GM18907 (cell line): Measurements from ENCODE around the gene STRN.
"Not testable (repeated sequence)": the region's sequence is repeated elsewhere in the genome, so short reads cannot be mapped to it uniquely, and the experiment has no call there.

Source experiments
- ATAC-seq: cut with Tn5 transposase; IDR thresholded peaks from one replicate; pipeline ENCODE4 v1.9.1; 2021; ENCODE audit warnings: mild to moderate bottlenecking, moderate library complexity; ENCODE audit not compliant: unreplicated experiment

The STRN gene

DNA sequence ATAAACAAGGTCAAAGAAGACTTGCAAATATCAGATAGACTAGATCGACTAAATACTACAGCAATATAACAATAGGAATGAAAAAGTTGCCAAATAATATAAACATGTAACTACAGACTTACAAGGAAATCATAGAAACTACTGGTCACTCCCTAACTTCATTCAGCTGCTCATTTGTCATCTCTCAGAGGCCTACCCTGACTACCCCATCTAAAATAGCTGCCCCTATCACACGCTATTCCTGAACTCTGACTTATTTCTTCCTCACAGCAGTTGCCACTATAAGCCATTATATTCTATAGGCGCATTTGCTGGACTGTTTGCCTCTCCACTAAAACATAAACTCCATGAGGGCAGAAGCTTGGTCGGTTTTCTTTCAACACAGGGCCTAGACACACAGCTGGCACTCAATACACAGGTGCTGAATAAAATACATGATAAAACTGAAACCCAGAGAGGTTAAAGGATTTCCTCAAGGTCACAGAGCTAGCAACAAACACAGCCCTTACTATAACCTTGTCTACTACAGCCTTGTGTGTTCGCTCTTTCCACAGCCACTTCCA is 1.8 kb downstream of the STRN start:
- ATAC-seq = no peak

DNA sequence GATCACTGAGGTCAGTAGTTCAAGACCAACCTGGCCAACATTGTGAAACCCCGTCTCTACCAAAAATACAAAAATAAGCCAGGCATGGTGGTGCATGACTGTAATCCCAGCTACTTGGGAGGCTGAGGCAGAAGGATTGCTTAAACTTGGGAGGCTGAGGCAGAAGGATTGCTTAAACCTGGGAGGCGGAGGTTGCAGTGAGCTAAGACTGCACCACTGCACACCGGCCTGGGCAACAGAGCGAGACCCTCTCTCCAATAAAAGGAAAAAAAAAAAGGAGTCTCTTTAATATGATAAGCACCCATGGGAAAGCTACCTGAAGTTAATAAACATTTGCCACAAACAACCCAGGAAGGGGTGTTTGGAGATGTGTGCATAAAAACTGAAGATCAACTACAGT is 2.6 kb downstream of the STRN start:
- no peak for ATAC-seq

DNA sequence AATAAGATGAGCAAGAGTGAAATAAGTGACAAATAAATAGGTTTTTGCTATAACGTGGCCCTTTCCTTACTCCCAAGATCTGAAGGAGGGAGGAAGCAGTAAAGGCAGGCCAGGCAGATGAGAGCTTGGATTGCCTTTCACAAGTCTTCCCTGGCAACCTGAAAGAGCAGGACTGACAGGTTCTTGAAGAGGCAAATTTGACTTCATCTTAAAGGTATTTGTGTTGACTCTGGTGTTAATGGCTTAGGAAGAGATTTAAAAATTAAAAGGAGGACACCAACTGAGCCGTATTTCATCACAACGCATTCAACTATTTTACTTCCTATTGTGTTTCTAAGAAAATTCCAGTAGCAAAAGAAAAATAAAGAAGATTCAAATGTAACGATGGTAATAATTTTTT is 3.2 kb downstream of the STRN start:
- ATAC-seq = no peak

DNA sequence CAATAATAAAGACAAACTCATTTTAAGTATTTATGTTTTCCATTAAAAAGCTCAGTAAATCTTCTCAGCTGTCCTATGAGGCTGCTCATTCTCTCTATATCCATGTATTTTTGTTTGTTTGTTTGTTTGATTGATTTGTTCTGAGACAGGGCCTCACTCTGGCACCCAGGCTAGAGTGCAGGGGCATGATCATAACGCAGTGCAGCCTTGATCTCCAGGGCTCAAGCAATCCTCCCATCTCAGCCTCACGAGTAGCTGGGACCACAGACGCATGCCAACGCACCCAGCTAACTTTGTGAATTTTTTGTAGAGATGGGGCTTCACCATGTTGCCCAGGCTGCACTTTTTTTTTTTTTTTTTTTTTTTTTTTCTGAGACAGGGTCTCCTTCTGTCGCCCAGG is 5.6 kb downstream of the STRN start:
- ATAC-seq = no peak

DNA sequence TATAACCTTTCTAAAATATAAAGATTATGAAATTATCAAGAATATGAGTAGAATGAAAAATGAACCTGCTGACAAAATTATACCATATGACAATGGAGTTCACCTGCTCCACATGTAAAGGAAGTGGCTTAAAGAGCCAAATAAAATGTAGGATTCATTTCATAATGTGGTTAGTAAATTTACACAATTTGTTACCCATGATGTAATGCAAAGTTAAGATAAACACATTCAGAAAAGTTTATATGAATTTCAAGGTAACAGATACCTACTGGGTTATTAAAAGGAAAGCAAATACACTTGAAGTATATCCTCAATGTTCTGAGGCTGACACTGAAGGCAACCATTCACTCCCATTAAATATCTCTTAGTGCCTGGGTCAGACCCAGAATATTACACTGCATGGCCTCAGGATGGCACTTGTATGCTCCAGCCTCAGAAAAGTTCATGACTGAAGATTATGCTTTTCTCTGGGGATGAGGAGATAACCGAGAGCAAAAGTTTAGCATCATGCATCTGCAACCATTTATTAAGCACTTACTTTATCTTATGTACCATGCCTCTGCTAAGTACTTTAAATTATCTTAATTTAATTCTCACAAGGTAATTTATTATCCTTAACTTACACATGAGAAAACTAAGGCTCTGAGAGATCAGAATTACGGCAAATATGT is 6.2 kb downstream of the STRN start:
- no peak for ATAC-seq

DNA sequence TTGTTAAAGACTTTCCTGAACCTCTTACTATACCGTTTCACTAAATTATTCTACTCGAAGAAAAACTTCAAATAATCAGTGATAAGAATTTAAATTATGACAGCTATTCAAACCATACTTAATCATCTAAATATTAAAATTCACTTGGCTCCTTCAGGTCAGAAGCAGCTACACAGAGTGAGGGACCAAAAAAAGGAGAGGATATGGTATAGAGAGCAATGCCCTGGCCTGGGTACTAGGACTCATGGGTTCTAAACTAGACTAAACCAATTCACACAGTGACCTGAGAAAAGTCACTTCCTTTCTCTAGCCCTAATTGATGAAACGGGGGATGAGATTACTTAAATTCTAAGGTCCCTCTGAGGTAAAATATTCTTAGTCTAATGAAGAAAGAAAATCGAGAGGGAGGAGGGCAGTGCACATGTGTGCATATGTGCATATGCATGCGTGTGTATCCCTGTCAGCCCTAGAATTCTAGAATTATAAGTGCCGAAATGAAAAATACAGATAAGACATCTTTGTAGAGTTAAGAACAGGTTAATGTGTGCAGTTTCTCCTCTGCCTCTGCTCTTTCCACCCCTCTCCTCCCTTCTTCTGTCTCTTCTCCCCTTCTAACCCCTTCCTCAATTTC is 11.2 kb downstream of the STRN start:
- ATAC-seq = no peak

DNA sequence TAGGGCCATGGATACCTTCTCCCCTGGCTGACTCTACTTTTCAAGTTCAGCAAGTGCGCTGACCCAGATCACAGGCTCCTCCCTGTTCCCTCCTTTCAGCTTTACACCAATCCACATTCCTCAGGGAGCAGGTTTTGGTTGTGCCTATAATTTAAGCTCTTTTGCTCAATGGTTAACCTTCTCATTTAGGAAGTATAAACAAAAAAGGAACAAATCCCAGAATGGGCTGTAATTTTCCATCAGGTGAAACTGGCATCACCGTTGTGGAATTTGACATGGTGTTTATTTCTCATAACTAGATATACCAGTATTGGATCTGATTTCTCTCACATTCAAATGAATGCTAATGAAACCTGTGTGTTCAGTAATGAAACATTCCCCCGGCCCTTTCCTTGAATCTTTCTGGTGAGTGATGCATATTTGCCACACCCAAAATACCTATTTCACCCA is 13.6 kb downstream of the STRN start:
- ATAC-seq = no peak

DNA sequence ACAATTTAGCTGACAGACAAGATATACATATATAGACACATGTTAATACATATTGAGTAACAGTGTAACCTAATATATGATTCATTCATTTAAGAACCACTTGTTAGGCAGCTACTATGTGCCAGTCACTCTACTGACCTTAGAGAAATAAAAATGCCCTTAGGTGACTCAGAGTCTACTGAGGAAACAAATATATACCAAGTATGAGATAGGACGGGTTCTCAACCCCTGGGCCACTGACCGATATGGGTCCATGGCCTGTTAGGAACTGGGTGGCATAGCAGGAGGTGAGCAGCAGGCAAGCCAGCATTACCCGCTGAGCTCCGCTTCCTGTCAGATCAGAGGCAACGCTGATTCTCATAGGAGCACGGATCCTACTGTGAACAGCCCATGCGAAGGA is 14.8 kb downstream of the STRN start:
- ATAC-seq = no peak

DNA sequence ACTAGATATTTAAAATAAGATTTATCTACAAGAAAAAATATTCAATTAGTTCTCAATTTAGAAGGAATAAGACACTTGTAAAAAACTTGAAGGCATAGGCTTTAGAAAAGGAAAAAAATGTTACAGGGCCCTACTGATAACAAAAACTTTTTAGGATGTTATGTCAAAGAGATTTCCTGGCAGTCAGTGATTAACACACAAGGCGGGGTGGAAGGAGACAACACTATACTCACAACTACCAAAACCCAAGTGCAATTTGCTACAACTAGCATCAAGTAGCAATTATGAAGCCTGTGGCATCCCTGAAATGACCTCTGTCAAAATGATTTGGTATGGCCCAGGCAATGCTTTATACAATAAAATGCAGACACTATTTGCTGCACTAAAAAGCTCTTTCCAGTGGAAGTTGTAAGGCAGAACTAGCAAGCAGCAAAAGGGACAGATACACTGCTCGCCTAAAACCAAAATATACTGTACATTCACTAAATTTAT is 15.3 kb downstream of the STRN start:
- no peak for ATAC-seq

DNA sequence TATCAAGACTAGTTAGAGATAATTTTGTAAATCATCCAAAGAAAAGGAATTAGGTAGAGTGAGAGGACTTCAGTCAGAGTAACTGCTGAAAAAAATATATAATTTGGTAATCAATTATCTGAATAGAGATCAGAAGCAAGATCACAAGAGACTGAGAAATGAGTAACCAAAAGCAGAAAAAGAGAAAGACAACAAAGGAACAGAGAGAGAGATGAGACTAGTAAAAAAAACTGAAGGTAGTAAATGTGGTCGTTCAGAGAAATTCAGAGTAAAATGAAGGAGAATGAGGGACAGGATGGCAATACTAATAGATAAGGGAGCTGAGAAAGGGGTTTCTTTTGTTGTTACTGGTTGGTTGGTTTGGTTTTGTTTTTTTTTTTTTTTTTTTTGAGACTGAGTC is 16.5 kb downstream of the STRN start:
- ATAC-seq = no peak

DNA sequence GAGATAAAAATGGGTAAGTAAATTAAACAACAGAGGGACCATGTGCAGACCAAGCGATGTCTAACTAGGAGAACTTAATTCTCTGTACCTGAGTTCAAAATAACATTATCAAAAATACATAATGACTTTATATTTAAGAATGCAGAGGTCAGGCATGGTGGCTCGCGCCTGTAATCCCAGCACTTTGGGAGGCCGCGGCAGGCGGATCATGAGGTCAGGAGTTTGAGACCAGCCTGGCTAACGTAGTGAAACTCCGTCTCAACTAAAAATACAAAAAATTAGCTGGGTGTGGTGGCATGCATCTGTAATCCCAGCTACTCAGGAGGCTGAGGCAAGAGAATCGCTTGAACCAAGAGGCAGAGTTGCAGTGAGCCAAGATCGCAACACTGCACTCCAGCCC is 21.1 kb downstream of the STRN start:
- not testable (repeated sequence) for ATAC-seq

DNA sequence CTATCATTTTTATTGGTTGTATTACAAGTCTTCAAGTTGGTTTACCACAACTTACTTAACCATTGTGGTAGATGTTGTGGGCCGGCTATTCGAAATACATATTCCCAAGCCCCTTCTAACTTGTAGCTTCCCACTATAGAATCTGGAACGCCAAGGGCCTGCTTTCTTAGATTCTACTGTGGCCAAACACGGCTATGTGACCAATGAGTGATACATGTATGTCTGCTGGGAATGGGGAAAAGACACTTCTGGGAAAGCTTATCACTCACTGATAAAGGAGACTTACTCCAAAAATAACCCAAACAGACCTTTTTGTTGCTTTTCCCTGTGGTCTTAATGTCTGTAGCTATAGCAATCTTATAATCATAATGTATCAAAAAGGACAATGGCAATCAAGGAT is 24.5 kb downstream of the STRN start:
- ATAC-seq = no peak

DNA sequence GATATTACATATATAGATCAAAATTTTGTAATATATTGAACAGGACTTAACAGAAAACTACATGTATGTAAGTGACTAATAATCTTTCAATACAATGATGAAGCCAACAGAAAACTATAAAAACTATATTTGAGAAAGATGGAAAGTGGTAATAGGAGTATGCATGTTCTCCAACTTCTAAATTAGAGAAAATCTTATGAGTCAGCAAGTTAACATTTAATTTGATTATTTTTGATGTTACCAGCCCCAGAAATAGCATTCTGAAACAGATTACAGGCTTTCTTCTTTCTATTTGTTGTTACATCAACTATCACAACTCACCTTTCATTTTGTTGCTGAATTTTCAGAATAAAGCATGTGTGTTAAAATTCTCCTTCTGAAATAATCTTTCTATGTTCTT is 29.8 kb downstream of the STRN start:
- not testable (repeated sequence) for ATAC-seq

DNA sequence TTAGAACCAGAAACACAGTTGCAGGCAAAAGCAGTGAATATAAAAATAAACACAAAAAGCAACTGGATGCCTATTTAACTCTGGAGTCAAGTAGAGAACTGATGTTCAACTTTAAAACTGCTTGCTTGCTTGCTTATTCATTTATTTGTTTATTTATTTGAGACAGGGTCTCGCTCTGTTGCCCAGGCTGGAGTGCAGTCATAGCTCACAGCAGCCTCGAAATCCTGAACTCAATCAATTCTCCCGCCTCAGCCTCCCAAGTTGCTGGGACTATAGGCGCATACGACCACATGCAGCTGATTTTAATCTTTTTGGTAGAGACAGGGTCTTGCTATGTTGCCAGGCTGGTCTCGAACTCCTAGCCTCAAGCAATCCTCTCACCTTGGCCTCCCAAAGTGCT is 34.6 kb downstream of the STRN start:
- ATAC-seq = not testable (repeated sequence)

DNA sequence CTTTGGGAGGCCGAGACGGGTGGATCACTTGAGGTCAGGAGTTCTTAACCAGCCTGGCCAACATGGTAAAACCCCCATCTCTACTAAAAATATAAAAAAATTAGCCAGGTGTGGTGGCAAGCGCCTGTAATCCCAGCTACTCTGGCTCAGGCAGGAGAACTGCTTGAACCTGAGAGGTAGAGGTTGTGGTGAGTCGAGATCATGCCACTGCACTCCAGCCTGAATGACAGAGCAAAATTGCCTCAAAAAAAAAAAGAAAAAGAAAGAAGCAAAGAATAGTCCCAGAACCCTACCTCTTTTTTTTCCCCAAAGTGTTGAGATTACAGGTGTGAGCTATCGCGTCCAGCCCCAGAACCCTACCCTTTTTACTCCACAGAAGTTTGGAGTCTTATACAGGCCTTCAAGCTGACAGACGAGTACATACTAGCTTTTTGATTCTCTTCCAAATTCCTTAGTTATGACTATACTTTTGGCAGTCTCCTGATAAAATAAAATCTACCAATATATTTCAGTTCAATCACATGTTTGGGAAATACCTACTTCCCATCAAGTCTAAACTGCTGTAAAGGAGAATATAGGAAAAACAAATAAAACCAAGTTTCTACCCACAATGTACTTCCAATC is 35.4 kb downstream of the STRN start:
- not testable (repeated sequence) for ATAC-seq

DNA sequence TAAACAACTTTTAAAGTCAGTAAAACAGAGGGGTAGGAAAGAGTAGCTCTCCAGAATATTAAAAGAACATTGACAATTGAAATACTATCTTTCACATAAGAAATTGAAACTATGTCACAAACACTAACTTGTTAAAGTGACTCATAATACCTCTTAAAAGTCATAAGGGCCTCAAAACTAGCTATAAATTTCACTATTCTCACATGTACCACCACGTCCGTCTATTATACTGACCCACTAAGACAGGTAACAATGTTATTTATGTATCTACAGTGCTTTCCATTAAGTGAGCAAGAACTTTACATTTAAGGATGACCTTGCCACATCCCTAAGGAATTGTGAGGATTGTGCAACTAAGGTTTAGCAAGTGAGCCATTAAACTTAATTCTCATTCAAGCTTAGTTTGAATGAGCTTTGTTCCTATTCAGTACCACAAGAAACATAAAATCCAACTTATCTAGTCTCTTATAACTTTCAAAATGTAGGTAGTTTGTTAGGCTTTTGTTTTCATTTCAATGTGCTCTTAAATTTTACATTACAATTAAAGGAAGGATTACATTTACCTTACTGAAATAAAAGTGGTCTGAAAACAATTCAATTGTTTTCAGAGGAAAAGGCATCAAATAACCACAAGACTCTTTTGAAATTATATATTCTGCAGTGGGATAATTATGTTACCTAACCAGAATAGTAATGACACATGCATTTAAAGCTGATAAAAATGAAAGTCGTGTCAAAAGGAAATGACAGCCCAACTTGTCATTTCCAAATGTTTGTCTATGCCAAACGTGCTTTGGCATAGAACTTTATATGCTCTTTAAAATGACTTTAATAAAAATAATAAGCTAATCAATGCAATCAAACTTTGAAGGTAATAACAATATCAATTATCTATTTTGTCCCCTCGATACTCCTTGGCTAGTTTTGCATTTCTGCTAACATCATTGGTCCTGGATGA is 39.9 kb downstream of the STRN start:
- ATAC-seq = not testable (repeated sequence)

DNA sequence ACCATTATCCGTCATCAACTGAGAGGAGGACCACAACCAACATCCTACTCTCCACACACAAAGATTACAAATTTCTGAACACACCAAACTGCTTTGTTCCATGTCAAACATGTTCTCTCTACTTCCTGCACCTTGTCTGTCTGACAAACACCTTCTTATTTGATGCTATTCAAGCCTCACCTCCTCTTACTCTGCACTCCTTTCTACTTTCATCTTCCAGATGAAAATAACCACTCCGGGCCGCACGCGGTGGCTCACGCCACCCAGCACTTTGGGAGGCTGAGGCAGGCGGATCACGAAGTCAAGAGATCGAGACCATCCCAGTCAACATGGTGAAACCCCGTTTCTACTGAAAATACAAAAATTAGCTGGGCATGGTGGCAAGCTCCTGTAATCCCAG is 43.7 kb downstream of the STRN start:
- ATAC-seq = not testable (repeated sequence)

DNA sequence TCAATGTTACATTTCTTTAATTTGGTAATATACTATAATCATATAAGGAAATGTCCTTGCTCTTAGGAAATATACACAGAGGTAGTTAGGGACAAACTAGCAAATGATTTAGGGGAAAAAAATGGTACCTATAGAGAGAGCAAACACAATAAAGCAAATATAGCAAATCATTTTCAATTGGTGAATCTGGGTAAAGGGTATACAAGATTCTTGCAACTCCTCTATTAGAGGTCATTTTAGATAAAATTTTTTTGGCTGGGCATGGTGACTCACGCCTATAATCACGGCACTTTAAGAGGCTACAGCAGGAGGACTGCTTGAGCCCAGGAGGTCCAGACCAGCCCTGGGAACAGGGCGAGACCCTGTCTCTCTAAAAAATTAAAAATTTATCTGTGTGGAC is 44.4 kb downstream of the STRN start:
- ATAC-seq = no peak

DNA sequence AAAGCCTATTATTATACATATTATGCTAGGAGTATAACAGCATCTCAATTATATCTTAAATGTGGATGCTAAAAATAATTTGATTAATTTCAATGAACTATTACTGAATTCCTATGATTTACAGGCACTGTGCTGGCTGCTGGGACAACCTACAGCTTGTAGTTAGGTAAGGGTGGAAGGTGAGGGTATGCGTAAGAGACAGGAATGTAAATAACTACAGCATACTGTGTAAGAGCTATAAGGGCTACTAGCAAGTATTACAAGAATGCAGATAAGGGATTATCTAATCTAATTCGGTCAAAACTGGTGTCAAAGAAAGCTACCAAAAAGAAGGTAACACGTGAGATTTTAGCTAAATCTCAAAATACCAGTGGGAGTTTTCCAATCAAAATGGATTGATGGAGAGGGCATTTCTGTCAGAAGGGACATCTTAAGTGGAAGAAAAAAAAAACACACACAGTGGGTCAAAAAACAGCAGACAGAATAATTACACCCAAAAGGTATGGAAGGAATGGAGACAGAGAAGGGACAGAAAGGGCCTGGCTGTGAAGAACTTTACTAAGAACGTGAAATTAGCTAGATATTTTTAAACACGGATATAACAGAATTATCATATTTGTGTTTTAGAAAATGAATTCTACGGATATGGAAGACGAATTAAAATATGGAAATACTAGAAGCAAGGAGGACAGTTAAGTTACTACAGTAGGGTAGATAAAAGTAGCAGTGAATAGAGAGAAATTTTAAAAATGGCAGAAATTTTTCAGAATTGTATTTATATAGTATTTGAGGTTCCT is 47.1 kb downstream of the STRN start:
- ATAC-seq = no peak

DNA sequence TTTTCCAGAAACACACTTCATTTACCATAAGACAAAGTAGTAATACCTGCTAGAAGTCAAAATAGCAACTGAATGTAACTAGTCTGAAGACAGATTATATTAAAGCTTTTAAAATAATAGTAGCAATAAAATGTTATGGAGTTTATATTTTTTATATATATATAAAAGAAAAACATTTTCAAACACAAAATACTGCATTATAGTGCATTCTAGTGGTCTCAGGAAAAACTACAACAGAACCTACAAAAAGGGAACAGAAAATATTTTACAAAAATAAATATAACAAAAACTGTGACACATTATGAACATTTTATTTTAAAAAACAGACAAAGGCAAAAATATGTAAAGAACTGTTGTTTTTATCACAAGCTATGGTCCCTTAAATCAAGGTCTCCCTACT is 48.0 kb downstream of the STRN start:
- no peak for ATAC-seq
